Loucy (cell line): ENCODE results near the gene MUC6.

Source experiments
- H2AFZ ChIP-seq: fragments of 200-600 bp; sonication (generic); 2 replicates; pipeline ENCODE4 v1.6.0; 2016; ENCODE audit warnings: antibody characterized with exemption, mild to moderate bottlenecking, low read length, moderate library complexity
- H3F3A ChIP-seq: fragments of 200-600 bp; 2 replicates; pipeline ENCODE4 v1.6.0; 2016; ENCODE audit warnings: antibody characterized with exemption, low read depth, mild to moderate bottlenecking
- H3K27me3 ChIP-seq: fragments of 200-600 bp; sonication (generic); 2 replicates; pipeline ENCODE4 v1.6.1; 2014; ENCODE audit warnings: low read length, mild to moderate bottlenecking; ENCODE audit not compliant: insufficient read depth, poor library complexity, severe bottlenecking
- H3K36me3 ChIP-seq: fragments of 200-600 bp; sonication (generic); 2 replicates; pipeline ENCODE4 v1.6.1; 2016; ENCODE audit warnings: low read length; ENCODE audit not compliant: insufficient read depth
- H3K4me1 ChIP-seq: fragments of 200-600 bp; sonication (generic); 2 replicates; pipeline ENCODE4 v1.5.1; 2014; ENCODE audit warnings: low read length, mild to moderate bottlenecking; ENCODE audit not compliant: insufficient read depth, poor library complexity, severe bottlenecking
- H3K4me2 ChIP-seq: fragments of 200-600 bp; sonication (generic); 2 replicates; pipeline ENCODE4 v1.6.0; 2014; ENCODE audit warnings: antibody characterized with exemption, low read length, low read depth, mild to moderate bottlenecking; ENCODE audit not compliant: poor library complexity, severe bottlenecking
- H3K4me3 ChIP-seq: fragments of 200-600 bp; sonication (generic); 2 replicates; pipeline ENCODE4 v1.5.1; 2014; ENCODE audit warnings: low read length, mild to moderate bottlenecking, mixed read lengths; ENCODE audit not compliant: poor library complexity, severe bottlenecking
- H3K79me2 ChIP-seq: fragments of 200-600 bp; sonication (generic); 2 replicates; pipeline ENCODE4 v1.6.1; 2014; ENCODE audit warnings: low read length; ENCODE audit not compliant: insufficient read depth
- H3K9ac ChIP-seq: fragments of 200-600 bp; sonication (generic); 2 replicates; pipeline ENCODE4 v1.6.0; 2014; ENCODE audit warnings: mild to moderate bottlenecking, low read depth, low read length, moderate library complexity; ENCODE audit not compliant: poor library complexity, severe bottlenecking
- H3K9me2 ChIP-seq: fragments of 200-600 bp; sonication (generic); replicated peaks from 2 replicates; pipeline ENCODE4 v1.6.1; 2016; ENCODE audit warnings: low read depth, low read length, mixed read lengths
- H3K9me3 ChIP-seq: fragments of 200-600 bp; sonication (generic); 2 replicates; pipeline ENCODE4 v1.6.1; 2014; ENCODE audit warnings: mild to moderate bottlenecking, antibody characterized with exemption, low read length, low read depth; ENCODE audit not compliant: insufficient read depth
- H4K20me1 ChIP-seq: fragments of 200-600 bp; sonication (generic); 2 replicates; pipeline ENCODE4 v1.6.0; 2014; ENCODE audit warnings: antibody characterized with exemption, low read length, mild to moderate bottlenecking; ENCODE audit not compliant: insufficient read depth, poor library complexity, severe bottlenecking
- EZH2phosphoT487 ChIP-seq: fragments of 200-600 bp; IDR thresholded peaks from 2 replicates; pipeline ENCODE4 v1.6.1; 2018; ENCODE audit warnings: antibody characterized with exemption, mild to moderate bottlenecking, moderate library complexity, borderline replicate concordance
- TF ChIP-seq, protein P1 (sequence below): fragments of 200-600 bp; sonication (generic); conservative IDR thresholded peaks from 2 replicates; pipeline ENCODE4 v1.5.1; 2014; ENCODE audit warnings: mild to moderate bottlenecking, antibody characterized with exemption, low read length

MUC6 gene

DNA sequence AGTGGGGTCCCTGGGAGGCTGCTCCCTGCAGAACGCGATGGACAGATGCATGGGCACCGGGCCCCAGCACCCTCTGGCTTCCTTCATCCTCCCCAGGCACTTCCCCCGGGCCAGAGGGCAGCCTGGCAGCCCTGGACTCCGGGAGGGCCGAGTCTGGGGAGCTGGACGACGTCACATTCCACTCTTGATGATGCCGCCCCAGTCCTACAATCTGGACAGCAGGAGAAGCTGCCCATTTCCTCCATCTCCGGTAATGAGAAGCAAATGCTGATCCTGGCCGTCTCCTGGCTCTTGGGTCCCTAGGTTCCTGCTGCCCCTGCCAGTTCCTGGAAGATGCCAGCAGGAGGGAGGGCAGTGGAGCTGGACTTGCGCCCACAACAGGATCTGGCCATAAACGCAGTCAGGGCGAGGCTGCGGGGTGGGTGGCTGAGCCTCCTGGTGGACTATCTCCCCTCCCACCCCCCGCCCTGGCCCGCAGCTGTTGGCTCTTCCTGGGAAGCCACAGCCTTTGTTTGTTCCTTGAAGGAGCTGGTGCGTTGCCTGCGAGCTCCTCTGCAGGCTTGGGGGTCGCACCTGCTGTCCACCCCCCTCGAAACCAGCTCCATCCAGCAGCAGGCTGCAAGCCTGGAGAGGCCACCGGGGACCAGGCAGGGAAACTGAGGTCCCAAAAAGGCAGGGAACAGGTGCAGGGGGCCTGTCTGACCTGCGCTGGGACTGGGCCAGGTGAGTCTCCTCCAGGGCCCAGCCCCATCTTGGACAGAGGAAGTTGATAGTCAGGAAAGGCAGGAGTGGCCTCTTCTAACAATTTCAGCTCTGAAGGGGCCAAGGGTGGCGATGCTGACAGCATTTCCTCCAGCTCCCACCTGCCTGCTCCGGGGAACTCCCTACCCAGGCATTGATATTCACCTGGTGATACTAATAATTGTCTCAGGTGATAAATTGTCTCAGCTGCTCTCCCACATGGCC, 17.9 kb upstream of the MUC6 start:
- Histone ChIP-seq H3K9me3 (no peaks in the 10 kb centered on the region), H3F3A (no peaks in the 10 kb centered on the region), H3K9me2 (no peaks in the 10 kb centered on the region), H2AFZ (no peak overlapping the region), H3K36me3 (no peaks in the 10 kb centered on the region), H3K4me1 (no peaks in the 10 kb centered on the region), H3K27me3 (no peaks in the 10 kb centered on the region), H3K9ac (no peak overlapping the region), H3K4me2 (no peak overlapping the region), H4K20me1 (no peaks in the 10 kb centered on the region), H3K4me3 (no peak overlapping the region), H3K79me2 (no peaks in the 10 kb centered on the region)
- no peak for TF ChIP-seq EZH2phosphoT487
- TF ChIP-seq, protein P1, sequence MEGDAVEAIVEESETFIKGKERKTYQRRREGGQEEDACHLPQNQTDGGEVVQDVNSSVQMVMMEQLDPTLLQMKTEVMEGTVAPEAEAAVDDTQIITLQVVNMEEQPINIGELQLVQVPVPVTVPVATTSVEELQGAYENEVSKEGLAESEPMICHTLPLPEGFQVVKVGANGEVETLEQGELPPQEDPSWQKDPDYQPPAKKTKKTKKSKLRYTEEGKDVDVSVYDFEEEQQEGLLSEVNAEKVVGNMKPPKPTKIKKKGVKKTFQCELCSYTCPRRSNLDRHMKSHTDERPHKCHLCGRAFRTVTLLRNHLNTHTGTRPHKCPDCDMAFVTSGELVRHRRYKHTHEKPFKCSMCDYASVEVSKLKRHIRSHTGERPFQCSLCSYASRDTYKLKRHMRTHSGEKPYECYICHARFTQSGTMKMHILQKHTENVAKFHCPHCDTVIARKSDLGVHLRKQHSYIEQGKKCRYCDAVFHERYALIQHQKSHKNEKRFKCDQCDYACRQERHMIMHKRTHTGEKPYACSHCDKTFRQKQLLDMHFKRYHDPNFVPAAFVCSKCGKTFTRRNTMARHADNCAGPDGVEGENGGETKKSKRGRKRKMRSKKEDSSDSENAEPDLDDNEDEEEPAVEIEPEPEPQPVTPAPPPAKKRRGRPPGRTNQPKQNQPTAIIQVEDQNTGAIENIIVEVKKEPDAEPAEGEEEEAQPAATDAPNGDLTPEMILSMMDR = no peak

DNA sequence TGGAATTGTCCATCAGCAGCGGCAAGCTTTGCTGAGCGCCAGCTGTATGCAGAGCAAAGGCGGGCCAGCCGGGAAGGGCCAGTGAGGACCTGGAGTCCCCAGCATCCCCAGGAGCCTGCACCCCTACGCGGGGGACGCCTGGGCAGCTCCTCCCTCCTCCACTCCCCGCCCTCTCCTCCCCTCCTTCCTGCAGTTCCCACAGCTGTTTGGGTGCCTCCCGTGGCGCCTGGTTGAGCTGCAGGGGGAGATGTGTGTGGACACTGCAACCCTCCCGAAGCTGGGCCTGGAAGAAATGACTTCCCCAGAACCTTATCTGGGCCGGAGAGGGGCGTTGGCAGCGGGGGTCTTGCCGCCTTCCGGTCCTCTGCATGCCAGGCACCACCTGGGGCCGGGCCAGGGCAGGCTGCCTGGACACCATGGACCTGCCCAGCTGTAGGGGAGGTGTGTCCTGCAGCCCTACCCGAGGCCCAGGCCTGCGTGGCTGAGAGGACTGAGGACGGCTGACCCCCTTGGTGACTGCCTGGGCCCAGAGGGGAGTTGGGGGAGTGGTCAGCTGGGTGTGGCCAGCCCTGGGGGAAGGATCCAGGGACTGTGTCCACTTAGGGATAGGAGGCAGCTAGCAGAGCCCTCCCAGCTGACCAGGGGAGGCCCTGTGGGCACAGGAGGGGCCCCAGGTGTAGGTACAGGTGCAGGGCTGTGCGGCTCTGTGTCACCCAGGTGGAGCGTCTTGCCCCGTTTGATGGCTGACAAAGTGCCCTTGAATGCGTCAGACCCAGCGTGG, 16.8 kb upstream of the MUC6 start:
- TF ChIP-seq, protein P1 = no peak
- TF ChIP-seq EZH2phosphoT487 = no peak
- H3K4me3 ChIP-seq = no peak overlapping the region
- H3K9me3 ChIP-seq = no peaks in the 10 kb centered on the region
- H2AFZ ChIP-seq = no peak overlapping the region
- no peaks in the 10 kb centered on the region for H3K36me3 ChIP-seq
- H3K4me2 ChIP-seq = no peak overlapping the region
- H3K79me2 ChIP-seq = no peaks in the 10 kb centered on the region
- no peaks in the 10 kb centered on the region for H3K4me1 ChIP-seq
- H3K27me3 ChIP-seq = no peaks in the 10 kb centered on the region
- no peaks in the 10 kb centered on the region for H3K9me2 ChIP-seq
- no peaks in the 10 kb centered on the region for H3F3A ChIP-seq
- no peak overlapping the region for H3K9ac ChIP-seq
- no peaks in the 10 kb centered on the region for H4K20me1 ChIP-seq

DNA sequence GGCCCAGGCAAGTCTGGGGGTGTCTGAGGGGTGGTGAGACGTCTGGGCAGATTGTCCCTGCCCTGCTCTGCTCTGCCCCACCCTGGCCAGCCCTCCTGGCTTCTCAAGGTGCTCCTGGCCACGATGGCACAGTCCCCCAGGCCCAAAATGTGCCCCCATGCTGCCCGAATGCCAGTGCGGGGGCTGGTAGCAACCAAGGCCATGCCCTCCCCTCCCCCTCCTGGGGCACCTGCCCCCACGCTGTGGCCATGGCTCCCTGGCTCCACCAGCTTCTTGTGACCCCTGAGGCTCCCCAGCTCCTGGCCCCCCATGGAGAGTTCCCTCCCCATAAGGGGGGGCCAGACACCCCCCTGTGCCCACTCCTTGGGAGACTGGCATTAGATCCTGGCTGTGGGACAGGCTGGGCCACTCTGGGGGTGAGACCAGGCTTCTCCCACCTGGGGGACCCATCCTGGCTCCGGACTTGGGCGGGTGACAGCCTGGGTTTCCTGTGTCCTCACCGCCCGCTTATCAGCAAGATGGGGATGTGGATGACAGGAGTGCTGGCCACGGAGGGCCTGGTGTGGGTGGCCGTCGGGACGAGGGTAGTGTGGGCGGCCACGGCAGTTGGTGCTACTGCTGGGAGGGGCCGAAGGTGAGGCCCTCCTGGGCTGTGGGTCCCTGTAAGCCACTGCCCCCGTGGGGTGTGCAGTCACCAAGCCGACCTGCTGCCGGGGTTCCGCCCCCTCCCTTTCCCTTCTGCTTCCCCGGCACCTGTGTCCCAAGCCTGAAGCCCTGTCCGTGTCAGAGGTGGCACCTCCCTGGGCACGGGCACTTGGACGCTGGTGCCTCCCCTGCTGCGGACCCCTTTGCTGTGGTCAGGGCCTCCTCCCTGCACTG, 15.9 kb upstream of the MUC6 start:
- TF ChIP-seq, protein P1 = no peak
- TF ChIP-seq EZH2phosphoT487 = no peak
- Histone ChIP-seq H3K4me3 (no peak overlapping the region), H2AFZ (no peak overlapping the region), H3K36me3 (no peaks in the 10 kb centered on the region), H3K4me2 (no peak overlapping the region), H3K9me2 (no peaks in the 10 kb centered on the region), H3K79me2 (no peaks in the 10 kb centered on the region), H3K9me3 (no peaks in the 10 kb centered on the region), H4K20me1 (no peaks in the 10 kb centered on the region), H3F3A (no peaks in the 10 kb centered on the region), H3K9ac (no peak overlapping the region), H3K4me1 (no peaks in the 10 kb centered on the region), H3K27me3 (no peaks in the 10 kb centered on the region)
